NCI-H2029 (cell line): Measurements from ENCODE around the gene DTNA.

Source experiments
- DNase-seq: peaks from one replicate; lab custom pipeline; 2025; lab: John Stamatoyannopoulos, UW

DTNA gene

GRCh38 chr18:34936772-34937171 is 226.7 kb downstream of the DTNA start:
- no peak for DNase-seq

- DNase-seq: no peak
These were observed 228.0 kb downstream of the DTNA start for GRCh38 chr18:34938090-34938489.
